Measurements from ENCODE around the gene TSC22D4. TPM values are rescaled to one million over a fixed set of nuclear protein-coding genes. Genes with fewer than 3 reads are reported as not detected.

Gene TSC22D4
- polyA plus RNA-seq, 3 donors from 2014 or later, result 32.4 to 42.2 (median 35.3) TPM

Other genes starting within 250 kb of the TSC22D4 start
- 10 to 100 TPM in 1 of 3 donors, 1 to 10 TPM in 2; 6.8 to 11.1 (median 7.6) TPM for gene SPDYE3, start 171.5 kb downstream of the TSC22D4 start, polyA plus RNA-seq
- gene PILRB, start 121.1 kb downstream of the TSC22D4 start, polyA plus RNA-seq, result 10 to 100 TPM; 12.2 to 42.1 (median 12.2) TPM
- gene PILRA, start 105.7 kb downstream of the TSC22D4 start, polyA plus RNA-seq, result 1 to 10 TPM; 1.5 to 2.4 (median 2.0) TPM
- gene ZCWPW1, start 50.5 kb downstream of the TSC22D4 start, polyA plus RNA-seq, result 1 to 10 TPM; 4.1 to 5.9 (median 5.7) TPM
- gene MEPCE, start 49.4 kb downstream of the TSC22D4 start, polyA plus RNA-seq, result 10 to 100 TPM in 1 of 3 donors, 1 to 10 TPM in 2; 3.0 to 12.1 (median 8.3) TPM
- 10 to 100 TPM; 25.7 to 42.2 (median 41.8) TPM for gene PPP1R35, start 42.7 kb downstream of the TSC22D4 start, polyA plus RNA-seq
- 1 to 10 TPM in 1 of 3 donors, under 1 TPM in 1, not detected in 1; 0.43 to 2.2 TPM for gene SPACDR, start 15.0 kb downstream of the TSC22D4 start, polyA plus RNA-seq
- gene NYAP1, start 4.7 kb upstream of the TSC22D4 start, polyA plus RNA-seq, result not detected
- 10 to 100 TPM in 2 of 3 donors, 1 to 10 TPM in 1; 7.1 to 20.7 (median 12.0) TPM for gene AGFG2, start 60.0 kb upstream of the TSC22D4 start, polyA plus RNA-seq
- not detected for gene SAP25, start 94.7 kb upstream of the TSC22D4 start, polyA plus RNA-seq
- 100 to 1,000 TPM in 1 of 3 donors, 10 to 100 TPM in 2; 78.9 to 125 (median 90.4) TPM for gene LRCH4, start 106.9 kb upstream of the TSC22D4 start, polyA plus RNA-seq
- gene FBXO24, start 107.1 kb upstream of the TSC22D4 start, polyA plus RNA-seq, result under 1 TPM in 1 of 3 donors, not detected in 2; 0.43 TPM
- 1 to 10 TPM; 2.0 to 4.9 (median 4.7) TPM for gene PCOLCE, start 123.1 kb upstream of the TSC22D4 start, polyA plus RNA-seq
- 10 to 100 TPM; 23.2 to 29.3 (median 27.0) TPM for gene MOSPD3, start 133.3 kb upstream of the TSC22D4 start, polyA plus RNA-seq
- gene TFR2, start 162.3 kb upstream of the TSC22D4 start, polyA plus RNA-seq, result 1 to 10 TPM in 2 of 3 donors, under 1 TPM in 1; 0.85 to 1.8 (median 1.1) TPM
- gene ACTL6B, start 177.2 kb upstream of the TSC22D4 start, polyA plus RNA-seq, result not detected
- gene GNB2, start 194.5 kb upstream of the TSC22D4 start, polyA plus RNA-seq, result 10 to 100 TPM; 61.4 to 71.8 (median 64.8) TPM
- 1 to 10 TPM in 1 of 3 donors, under 1 TPM in 2; 0.03 to 2.0 (median 0.47) TPM for gene GIGYF1, start 215.0 kb upstream of the TSC22D4 start, polyA plus RNA-seq
- 10 to 100 TPM; 65.1 to 70.3 (median 67.0) TPM for gene POP7, start 226.9 kb upstream of the TSC22D4 start, polyA plus RNA-seq
- gene EPO, start 241.3 kb upstream of the TSC22D4 start, polyA plus RNA-seq, result not detected

Measured in immature natural killer cell (primary cell).